Neural cell (in vitro differentiated cells): ENCODE data around the gene SLC19A1. TPM values are rescaled to one million over a fixed set of nuclear protein-coding genes. Genes with fewer than 3 reads are reported as not detected.

Source experiments
- H2AFZ ChIP-seq: fragments of 200-600, 300-800 bp; sonication (generic), shearing (Covaris generic); 2 replicates; pipeline ENCODE4 v1.6.0; 2014; ENCODE audit warnings: low read depth, mild to moderate bottlenecking, antibody characterized with exemption, low read length, moderate library complexity
- H3F3A ChIP-seq: fragments of 200-600 bp; shearing (Covaris generic); 2 replicates; pipeline ENCODE4 v1.6.1; 2016; ENCODE audit warnings: mild to moderate bottlenecking, moderate library complexity, mixed read lengths, antibody characterized with exemption, low read length; ENCODE audit not compliant: insufficient read depth, poor library complexity, severe bottlenecking
- H3K27ac ChIP-seq: fragments of 200-600, 300-800 bp; sonication (generic), shearing (Covaris generic); 2 replicates; pipeline ENCODE4 v1.5.1; 2014; ENCODE audit warnings: mild to moderate bottlenecking, low read length, moderate library complexity
- H3K27me3 ChIP-seq: fragments of 300-800, 200-600 bp; sonication (generic), shearing (Covaris generic); 2 replicates; pipeline ENCODE4 v1.6.0; 2014; ENCODE audit warnings: mild to moderate bottlenecking, low read depth, low read length, moderate library complexity; ENCODE audit not compliant: insufficient read depth
- H3K36me3 ChIP-seq: fragments of 300-800, 200-600 bp; sonication (generic), shearing (Covaris generic); 2 replicates; pipeline ENCODE4 v1.5.1; 2014; ENCODE audit warnings: mild to moderate bottlenecking, antibody characterized with exemption, low read length, moderate library complexity; ENCODE audit not compliant: insufficient read depth
- H3K4me2 ChIP-seq: fragments of 300-800, 200-600 bp; sonication (generic), shearing (Covaris generic); 2 replicates; pipeline ENCODE4 v1.6.0; 2014; ENCODE audit warnings: mild to moderate bottlenecking, low read length
- H3K4me3 ChIP-seq: fragments of 300-800, 200-600 bp; sonication (generic), shearing (Covaris generic); 2 replicates; pipeline ENCODE4 v1.5.1; 2014; ENCODE audit warnings: mild to moderate bottlenecking, low read length, moderate library complexity
- H3K79me2 ChIP-seq: fragments of 200-600 bp; shearing (Covaris generic); replicated peaks from 2 replicates; pipeline ENCODE4 v1.6.0; 2014; ENCODE audit warnings: mild to moderate bottlenecking, low read length, moderate library complexity; ENCODE audit not compliant: insufficient read depth
- H3K9ac ChIP-seq: fragments of 300-800, 200-600 bp; sonication (generic), shearing (Covaris generic); 2 replicates; pipeline ENCODE4 v1.6.1; 2016; ENCODE audit warnings: mild to moderate bottlenecking, low read length, mixed read lengths
- H3K9me2 ChIP-seq: fragments of 200-600 bp; shearing (Covaris generic); 2 replicates; pipeline ENCODE4 v1.6.1; 2016; ENCODE audit warnings: mild to moderate bottlenecking, low read length, mixed read lengths; ENCODE audit not compliant: insufficient read depth
- H3K9me3 ChIP-seq: fragments of 200-600, 300-800 bp; sonication (generic), shearing (Covaris generic); 2 replicates; pipeline ENCODE4 v1.6.1; 2016; ENCODE audit warnings: mild to moderate bottlenecking, mixed run types, low read length, moderate library complexity, mixed read lengths
- H4K20me1 ChIP-seq: fragments of 200-600 bp; shearing (Covaris generic); 2 replicates; pipeline ENCODE4 v1.6.1; 2016; ENCODE audit warnings: mild to moderate bottlenecking, mixed run types; ENCODE audit not compliant: insufficient read depth
- EP300 ChIP-seq: fragments of 450-650 bp; conservative IDR thresholded peaks from 2 replicates; pipeline ENCODE4 v1.6.1; 2014; ENCODE audit warnings: antibody characterized with exemption, mild to moderate bottlenecking, moderate library complexity; ENCODE audit not compliant: poor library complexity, severe bottlenecking
- EZH2 ChIP-seq: fragments of 200-600, 300-800 bp; shearing (Covaris generic), sonication (generic); IDR thresholded peaks from 2 replicates; pipeline ENCODE4 v1.6.1; 2014; ENCODE audit warnings: antibody characterized with exemption, low read length, borderline replicate concordance, mild to moderate bottlenecking; ENCODE audit not compliant: insufficient read depth, poor library complexity, severe bottlenecking
- MXI1 ChIP-seq: fragments of 450-650 bp; conservative IDR thresholded peaks from 2 replicates; pipeline ENCODE4 v1.6.1; 2014; ENCODE audit warnings: antibody characterized with exemption, mild to moderate bottlenecking; ENCODE audit not compliant: poor library complexity, severe bottlenecking
- POLR2AphosphoS5 ChIP-seq: IDR thresholded peaks from 2 replicates; pipeline ENCODE4 v1.6.1; 2012
- RAD21 ChIP-seq: fragments of 450-650 bp; conservative IDR thresholded peaks from 2 replicates; pipeline ENCODE4 v1.6.1; 2014; ENCODE audit warnings: antibody characterized with exemption, mild to moderate bottlenecking, moderate library complexity
- REST ChIP-seq: IDR thresholded peaks from 2 replicates; pipeline ENCODE4 v1.6.1; 2012; ENCODE audit warnings: borderline replicate concordance
- SMC3 ChIP-seq: fragments of 450-650 bp; conservative IDR thresholded peaks from 2 replicates; pipeline ENCODE4 v1.6.1; 2014; ENCODE audit warnings: antibody characterized with exemption, mild to moderate bottlenecking, moderate library complexity; ENCODE audit not compliant: poor library complexity
- TAF1 ChIP-seq: IDR thresholded peaks from 2 replicates; pipeline ENCODE4 v1.6.1; 2012; ENCODE audit warnings: low read depth
- polyA plus RNA-seq: library from polyadenylated mRNA; depleted of rRNA; stranded (reverse); fragments of >200 nt; gene quantifications from 2 replicates; pipeline ENCODE4 v1.2.3, GENCODE V29; 2014
- TF ChIP-seq, protein P1 (sequence below): fragments of 450-650 bp; IDR thresholded peaks from 2 replicates; pipeline ENCODE4 v1.5.1; 2014; ENCODE audit warnings: antibody characterized with exemption, mild to moderate bottlenecking, moderate library complexity; ENCODE audit not compliant: poor library complexity, severe bottlenecking

Gene SLC19A1
- polyA plus RNA-seq, 1 donor from 2014 or later, result 2.9 TPM

DNA sequence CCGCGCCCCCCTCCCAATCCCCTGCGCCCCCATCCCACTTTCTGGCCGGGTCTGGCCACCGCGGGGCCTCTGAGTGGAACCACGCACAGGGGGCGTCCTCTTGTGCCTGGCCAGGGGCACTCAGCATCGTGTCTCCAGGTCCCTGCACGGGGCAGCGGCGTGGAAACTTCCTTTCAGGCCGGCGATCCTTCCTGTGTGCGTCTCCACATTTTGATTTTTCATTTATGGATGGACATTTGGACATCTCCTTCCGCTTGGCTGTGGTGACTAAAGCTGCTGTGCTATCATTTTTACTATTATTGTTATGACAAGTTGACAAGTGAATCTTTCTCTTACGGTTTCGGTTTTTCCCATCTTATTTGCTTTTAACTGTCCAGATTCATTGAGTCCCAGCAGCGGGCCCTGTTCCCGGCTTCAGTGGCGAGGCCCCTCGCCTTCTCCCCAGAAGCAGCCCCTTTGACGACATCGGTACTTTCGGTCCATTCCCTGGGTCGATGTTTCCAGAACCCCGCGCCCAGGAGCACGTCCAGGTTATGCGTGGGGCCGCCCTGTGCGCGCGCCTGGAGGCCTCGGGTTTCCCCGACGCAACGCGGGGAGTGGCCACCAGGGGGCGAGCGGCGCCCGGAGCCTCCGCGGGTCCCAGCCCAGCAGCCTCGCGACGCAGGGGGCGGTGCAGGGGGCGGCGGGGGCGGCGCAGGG lies 12.4 kb upstream of the SLC19A1 start:
- Histone ChIP-seq H4K20me1 (no peaks in the 10 kb centered on the region), H2AFZ (no peak overlapping the region), H3K79me2 (no peaks in the 10 kb centered on the region), H3K27me3 (no peaks in the 10 kb centered on the region), H3K4me2 (peak overlapping the region; percentile 51), H3K9me3 (no peaks in the 10 kb centered on the region), H3K36me3 (no peaks in the 10 kb centered on the region), H3K9ac (peak overlapping the region; percentile 58), H3K4me3 (peak overlapping the region; percentile 65), H3K27ac (no peak overlapping the region), H3F3A (no peaks in the 10 kb centered on the region), H3K9me2 (no peaks in the 10 kb centered on the region)
- TF ChIP-seq POLR2AphosphoS5 (no peak), RAD21 (peak; percentile 69), EP300 (no peak), MXI1 (peak; percentile 15), SMC3 (peak; percentile 77), EZH2 (no peak), REST (no peak), TAF1 (no peak)
- TF ChIP-seq, protein P1, sequence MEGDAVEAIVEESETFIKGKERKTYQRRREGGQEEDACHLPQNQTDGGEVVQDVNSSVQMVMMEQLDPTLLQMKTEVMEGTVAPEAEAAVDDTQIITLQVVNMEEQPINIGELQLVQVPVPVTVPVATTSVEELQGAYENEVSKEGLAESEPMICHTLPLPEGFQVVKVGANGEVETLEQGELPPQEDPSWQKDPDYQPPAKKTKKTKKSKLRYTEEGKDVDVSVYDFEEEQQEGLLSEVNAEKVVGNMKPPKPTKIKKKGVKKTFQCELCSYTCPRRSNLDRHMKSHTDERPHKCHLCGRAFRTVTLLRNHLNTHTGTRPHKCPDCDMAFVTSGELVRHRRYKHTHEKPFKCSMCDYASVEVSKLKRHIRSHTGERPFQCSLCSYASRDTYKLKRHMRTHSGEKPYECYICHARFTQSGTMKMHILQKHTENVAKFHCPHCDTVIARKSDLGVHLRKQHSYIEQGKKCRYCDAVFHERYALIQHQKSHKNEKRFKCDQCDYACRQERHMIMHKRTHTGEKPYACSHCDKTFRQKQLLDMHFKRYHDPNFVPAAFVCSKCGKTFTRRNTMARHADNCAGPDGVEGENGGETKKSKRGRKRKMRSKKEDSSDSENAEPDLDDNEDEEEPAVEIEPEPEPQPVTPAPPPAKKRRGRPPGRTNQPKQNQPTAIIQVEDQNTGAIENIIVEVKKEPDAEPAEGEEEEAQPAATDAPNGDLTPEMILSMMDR, result peak; percentile 83

GRCh38 chr21:45552696-45553391 lies 10.6 kb upstream of the SLC19A1 start:
- no peaks in the 10 kb centered on the region for H3K9me2 ChIP-seq
- H3F3A ChIP-seq, result no peaks in the 10 kb centered on the region
- H3K27me3 ChIP-seq, result no peaks in the 10 kb centered on the region
- H3K4me2 ChIP-seq, result no peak overlapping the region
- no peak overlapping the region for H3K4me3 ChIP-seq
- no peaks in the 10 kb centered on the region for H3K9me3 ChIP-seq
- no peaks in the 10 kb centered on the region for H3K36me3 ChIP-seq
- no peak overlapping the region for H3K27ac ChIP-seq
- no peaks in the 10 kb centered on the region for H4K20me1 ChIP-seq
- no peak overlapping the region for H3K9ac ChIP-seq
- no peak overlapping the region for H2AFZ ChIP-seq
- TF ChIP-seq EP300 (no peak), RAD21 (no peak), REST (no peak), POLR2AphosphoS5 (no peak), TAF1 (no peak), SMC3 (no peak), EZH2 (no peak)
- TF ChIP-seq, protein P1, result no peak
- no peaks in the 10 kb centered on the region for H3K79me2 ChIP-seq
